Tibial nerve (tissue), 3 donors: Measurements from ENCODE around the gene PNPO.

Experiments
- CTCF ChIP-seq, 5 experiments: fragments of 200-600 bp in 3 of 5; fragments of 450-650 bp in 2 of 5; sonication (generic) in 3 of 5; IDR thresholded peaks; one replicate each; pipeline ENCODE4 v1.5.1; 2016 to 2019; ENCODE audit warnings: antibody characterized with exemption in 5 of 5, mild to moderate bottlenecking in 3 of 5, moderate library complexity in 2 of 5
- POLR2A ChIP-seq, 2 donors: fragments of 450-650 bp; IDR thresholded peaks; one replicate each; pipeline ENCODE4 v1.6.1; 2017; ENCODE audit warnings: antibody characterized with exemption in 2 of 2, mild to moderate bottlenecking in 2 of 2, moderate library complexity in 2 of 2

- TF ChIP-seq CTCF (IDR thresholded peaks at IDR 0.05) = no peak
- no peak for TF ChIP-seq POLR2A (IDR thresholded peaks at IDR 0.05)
Observed at GRCh38 chr17:47925678-47925988, 15.7 kb upstream of the PNPO start.
